GM19438 (cell line): ENCODE data around the gene CAVIN2.

Source experiments
- ATAC-seq: cut with Tn5 transposase; IDR thresholded peaks from one replicate; pipeline ENCODE4 v1.9.1; 2021; ENCODE audit warnings: low read depth; ENCODE audit not compliant: unreplicated experiment

The CAVIN2 gene, protein sequence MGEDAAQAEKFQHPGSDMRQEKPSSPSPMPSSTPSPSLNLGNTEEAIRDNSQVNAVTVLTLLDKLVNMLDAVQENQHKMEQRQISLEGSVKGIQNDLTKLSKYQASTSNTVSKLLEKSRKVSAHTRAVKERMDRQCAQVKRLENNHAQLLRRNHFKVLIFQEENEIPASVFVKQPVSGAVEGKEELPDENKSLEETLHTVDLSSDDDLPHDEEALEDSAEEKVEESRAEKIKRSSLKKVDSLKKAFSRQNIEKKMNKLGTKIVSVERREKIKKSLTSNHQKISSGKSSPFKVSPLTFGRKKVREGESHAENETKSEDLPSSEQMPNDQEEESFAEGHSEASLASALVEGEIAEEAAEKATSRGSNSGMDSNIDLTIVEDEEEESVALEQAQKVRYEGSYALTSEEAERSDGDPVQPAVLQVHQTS

DNA sequence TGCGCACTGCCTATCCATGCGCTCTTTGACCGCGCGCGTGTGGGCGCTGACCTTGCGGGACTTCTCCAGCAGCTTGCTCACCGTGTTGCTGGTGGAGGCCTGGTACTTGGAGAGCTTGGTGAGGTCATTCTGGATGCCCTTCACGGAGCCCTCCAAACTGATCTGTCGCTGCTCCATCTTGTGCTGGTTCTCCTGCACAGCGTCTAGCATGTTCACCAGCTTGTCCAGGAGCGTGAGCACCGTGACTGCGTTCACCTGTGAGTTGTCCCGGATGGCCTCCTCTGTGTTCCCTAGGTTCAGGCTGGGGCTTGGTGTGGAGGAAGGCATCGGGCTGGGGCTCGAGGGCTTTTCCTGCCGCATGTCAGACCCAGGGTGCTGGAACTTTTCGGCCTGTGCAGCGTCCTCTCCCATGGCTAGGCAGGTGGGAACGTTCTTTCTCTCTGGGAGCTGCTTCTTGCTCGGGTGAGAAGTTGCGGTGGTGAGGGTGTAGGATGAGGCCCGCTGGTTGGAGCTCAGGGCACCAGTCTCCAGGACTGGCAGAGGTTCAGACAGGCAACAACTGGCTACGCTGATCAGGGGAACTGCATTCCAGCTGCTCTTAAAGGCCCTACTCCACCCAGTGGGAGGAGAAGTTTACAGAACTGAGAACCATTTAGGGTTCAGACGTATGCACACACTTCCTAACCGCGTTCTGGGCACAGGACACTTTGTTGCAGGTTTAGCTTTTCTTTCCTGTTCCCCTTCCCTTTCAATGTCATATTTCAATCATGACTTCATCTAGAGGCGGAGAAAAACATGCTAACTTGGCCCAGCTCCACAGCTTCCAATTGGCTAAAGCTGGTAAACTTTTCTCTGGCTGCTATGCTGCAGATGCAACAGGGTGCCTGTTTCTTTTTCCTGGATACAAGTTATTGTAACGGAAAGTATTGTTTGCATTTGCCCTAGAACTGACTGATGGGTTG lies at the start of gene CAVIN2:
Gene CAVIN2, minus strand, starts transcription at position 574 of the 962 bp plus-strand sequence. Its CDS starts 163 bp downstream, at position 411.
- ATAC-seq: peak; percentile 68

DNA sequence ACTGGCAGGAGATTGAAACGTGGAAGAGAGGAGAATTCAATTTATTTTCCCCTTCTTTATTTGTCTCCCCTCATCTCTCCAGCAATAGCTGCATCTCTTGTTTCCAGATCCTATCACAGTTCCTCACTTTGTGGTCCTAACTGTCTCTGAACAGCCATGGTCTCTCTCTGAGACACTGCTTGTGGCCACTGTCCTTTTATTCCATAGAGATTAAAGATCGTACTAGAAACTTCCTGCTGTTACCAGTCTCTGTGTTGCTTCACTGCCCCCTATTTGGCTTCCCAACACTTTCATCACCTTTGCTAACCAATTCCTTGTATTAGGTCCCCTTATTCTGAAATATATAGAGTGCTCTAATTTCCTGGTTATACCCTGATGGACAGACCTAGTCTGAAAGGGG lies 48.9 kb upstream of the CAVIN2 start:
- no peak for ATAC-seq

DNA sequence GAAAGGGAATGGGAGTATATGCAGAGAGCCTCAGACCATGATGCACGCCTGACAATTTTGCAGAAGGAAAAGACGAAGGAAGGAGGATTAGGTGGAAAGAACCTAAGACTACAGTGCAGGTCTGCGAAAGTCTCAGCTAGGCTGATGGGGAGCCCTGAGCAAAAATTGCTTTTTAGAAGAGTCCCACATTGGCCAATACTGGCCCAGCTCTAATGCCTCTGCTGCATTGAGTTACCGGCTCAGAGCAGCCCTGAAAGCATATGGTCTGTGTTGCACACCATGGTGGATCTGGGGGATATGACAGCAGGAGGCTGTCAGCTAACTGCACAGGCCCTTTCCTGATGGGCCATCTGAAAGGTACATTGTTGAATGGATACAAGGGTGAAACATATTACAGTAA lies 48.3 kb upstream of the CAVIN2 start:
- no peak for ATAC-seq

DNA sequence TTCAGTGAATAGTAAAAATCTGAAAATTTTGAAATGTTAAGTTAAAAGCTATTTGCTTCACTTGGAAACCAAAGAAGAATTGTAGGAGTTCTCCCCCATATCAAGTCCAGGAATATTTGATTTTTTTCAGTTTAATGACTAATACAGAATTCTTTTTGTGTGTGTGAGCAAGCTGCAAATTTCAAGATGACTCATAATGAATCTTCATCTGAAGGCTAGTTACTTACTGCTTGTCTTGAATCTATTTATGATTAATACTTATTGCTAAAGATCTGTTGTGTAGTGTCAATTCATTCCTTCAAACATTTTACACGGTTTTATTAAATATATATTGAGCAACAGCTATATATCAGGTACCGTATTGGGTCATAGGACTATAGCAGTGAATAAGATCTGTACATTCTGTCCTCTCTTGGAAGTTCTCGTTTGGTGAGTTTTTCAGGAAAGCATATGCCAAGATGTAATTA lies 47.8 kb upstream of the CAVIN2 start:
- ATAC-seq: no peak

DNA sequence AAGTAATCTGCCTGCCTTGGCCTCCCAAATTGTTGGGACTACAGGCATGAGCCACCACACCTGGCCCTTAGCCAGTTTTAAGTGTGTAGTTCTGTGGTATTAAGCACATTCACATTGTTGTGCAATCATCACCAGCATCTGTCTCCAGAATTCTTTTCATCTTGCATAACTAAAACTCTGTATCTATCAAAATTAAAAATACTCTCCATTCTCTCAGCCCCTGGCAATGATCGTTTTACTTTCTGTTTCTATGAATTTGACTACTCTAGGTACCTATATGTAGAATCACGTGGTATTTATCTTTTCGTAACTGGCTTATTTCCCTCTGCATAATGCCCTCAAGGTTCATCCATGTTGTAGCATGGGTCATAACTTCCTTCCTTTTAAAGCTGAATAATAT lies 45.5 kb upstream of the CAVIN2 start:
- ATAC-seq: no peak

DNA sequence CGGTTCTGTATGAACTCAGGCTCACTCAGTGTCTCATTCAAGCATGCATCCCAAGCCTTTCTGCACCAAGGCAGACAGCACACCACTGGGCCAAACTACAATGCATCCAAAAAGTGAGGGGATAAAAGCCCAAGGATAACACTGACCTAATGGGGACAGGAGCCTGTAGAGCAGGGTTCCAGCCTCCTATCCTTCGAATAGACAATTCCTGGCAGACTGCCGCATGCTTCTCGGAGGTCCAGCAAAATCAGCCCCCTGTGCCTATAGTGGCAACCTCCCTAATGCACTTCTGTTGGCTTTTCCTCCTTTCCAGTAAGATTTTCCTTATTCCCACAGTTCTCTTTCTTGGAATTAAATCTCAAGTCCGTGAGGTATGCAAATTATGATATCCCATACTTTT lies 44.8 kb upstream of the CAVIN2 start:
- ATAC-seq: no peak

DNA sequence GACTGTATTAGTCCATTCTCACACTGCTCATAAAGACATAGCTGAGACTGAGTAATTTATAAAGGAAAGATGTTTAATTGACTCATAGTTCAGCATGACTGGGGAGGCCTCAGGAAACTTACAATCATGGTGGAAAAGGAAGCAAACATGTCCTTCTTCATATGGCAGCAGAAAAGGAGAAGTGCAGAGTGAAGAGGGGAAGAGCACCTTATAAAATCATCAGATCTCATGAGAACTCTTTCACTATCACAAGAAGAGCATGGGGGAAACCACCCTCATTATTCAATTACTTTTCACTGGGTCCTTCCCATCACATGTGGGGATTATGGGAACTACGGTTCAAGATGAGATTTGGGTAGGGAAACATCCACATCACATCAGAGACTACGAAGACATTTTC lies 43.0 kb upstream of the CAVIN2 start:
- no peak for ATAC-seq

DNA sequence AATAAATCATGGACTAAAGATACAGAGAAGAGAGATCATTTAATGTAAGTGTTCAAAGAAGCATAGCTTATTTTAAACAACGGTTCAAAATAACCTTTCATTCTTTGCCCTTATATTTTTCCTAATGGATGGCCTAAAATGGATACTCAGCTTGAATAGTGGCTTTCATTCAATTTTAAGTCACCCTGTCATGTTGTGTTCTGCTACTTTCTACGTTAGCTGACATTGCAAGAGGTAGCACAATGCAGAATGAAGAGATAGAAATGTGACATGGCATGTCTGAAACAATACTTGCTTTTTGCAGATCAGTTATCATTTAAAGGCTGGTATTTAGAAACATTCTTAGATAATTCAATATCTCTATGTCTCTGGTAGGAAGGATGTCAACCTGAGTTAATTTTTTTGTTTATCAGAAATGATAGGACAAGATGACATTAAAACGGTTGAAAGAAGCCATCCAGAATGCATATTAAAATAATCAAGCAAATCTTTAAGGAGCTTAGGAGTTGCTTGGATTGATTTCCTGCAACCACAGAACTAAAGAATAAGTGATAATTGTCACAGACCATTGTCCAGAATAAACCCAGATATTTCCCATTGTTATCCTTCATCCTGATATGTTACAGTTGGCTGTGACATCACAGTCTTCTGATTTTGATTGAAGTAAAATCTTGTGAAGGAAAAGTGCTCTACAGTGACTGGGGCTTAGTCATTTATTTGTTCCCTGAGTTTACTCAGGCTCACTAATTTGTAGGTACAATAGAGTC lies 41.7 kb upstream of the CAVIN2 start:
- no peak for ATAC-seq

DNA sequence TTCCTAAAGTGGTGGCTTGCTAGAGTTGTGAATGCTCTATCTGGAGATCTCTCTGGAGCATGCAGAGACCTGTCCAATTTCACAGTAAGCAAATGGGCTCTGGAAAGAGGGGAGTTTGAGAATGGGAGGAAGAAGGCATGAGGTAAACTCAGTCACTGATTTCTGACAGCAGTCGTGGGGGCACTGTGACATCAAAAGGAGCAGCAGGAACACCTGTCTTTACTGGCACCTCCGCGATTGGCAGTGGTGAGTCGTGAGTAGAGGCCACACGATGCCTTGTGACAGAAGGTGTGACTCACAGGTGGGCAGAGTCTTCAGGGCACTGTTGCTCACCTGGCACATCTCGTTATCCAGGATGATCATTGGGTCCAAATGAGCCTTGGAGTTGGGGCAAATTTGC lies 38.8 kb upstream of the CAVIN2 start:
- ATAC-seq: no peak

DNA sequence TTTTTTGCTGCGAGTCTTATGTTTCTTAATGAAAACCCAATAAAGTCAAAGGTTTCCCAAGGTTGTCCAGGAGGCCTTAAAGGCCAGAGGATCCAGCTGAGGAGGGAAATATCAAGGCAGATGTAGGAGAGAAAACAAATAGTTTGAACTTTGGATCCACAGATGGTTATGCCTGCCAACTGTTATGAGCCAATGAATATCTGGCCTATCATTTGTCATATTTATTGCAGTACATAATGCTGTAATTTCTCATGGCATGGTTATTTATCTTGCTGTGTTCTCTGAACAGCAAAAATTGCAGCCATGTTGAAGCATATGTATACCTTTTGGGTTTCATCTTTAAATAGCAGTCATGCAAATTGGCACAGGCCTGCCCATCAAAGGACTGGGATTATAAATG lies 38.2 kb upstream of the CAVIN2 start:
- ATAC-seq: no peak

DNA sequence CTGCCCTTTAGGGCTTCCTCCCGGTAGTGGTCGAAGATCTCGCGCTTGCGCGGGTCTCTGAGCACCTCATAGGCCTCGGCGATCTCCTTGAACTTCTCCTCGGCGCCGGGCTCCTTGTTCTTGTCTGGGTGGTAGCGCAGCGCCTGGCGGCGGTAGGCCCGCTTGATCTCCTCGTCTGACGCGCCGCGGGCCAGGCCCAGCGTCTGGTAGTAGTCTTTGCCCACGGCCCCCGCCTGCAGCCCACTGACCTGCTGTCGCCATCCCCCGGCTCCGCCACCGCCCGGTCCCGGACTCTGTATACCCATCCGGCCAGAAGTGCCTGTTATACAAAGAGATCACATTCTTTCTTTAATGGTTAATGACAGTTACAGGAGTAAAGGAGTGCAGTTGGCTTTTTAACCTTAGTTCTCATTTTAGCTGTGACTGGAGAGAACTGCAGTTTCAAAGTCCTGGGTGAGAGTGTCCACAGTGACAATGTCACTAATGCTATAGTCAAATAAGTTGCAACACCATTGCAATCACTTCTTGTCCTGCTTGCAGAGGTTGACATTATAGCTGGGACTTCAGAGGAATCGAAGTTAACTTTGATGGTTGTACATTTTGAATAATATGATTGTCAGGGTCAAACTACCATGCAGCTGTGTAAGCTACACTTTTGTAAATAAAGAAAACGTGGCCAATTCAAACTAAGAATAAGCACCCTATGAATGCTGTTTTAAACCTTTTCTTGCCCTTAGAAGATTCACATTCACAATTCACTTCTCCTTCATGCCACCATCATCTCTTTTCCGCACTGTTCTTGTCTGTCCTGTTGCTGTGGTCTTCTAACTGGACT lies 35.3 kb upstream of the CAVIN2 start:
- ATAC-seq: no peak

DNA sequence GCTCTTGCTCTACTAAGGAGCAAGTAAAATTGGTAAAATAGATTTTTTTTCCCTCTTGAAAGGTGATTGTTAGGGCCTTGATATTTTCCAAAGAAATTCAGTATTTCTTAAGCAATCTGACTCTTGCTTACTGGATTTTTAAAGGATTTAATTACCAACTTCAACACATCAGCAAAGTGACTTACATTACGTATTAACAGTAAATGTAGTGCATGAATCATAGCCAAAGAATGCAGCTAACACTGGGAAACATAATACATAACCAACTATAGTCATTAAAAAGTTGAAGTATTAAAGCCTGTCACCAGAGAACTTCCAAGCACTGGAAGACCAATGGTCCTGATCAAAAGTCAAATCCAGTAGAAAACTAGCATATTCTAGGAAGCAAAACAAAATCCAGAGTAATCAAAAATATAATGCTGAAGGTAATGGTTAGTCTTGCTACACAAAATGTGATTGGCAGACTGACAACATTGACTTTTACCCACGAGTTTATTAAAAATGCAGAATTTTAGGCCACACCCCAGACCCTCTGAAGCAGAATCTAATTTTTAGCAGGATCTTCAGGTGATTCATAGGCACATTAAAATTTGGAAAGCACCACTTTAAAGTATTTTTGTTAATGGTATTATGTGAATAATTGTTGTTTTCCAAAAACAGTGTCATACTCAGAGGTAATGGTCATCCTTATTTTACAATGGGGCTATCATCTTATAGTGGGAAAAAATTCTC lies 31.8 kb upstream of the CAVIN2 start:
- no peak for ATAC-seq

DNA sequence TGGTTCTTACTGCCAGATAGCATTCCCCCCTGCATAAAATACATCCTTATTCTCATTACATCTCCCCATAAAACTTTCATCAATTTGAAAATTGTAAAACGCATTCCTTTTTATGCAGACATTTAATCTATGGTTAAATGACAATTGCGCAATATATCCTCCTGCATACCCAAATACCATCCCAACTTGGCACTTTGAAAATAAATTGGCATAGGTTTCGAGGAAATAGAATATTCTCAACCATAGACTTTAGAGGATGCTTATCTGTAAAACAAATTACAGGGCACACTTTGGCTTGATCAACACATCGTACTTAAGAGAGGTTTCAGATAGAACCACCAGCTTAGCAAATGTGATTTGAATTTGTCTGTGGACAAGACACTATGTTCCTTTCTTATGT lies 31.0 kb upstream of the CAVIN2 start:
- no peak for ATAC-seq

DNA sequence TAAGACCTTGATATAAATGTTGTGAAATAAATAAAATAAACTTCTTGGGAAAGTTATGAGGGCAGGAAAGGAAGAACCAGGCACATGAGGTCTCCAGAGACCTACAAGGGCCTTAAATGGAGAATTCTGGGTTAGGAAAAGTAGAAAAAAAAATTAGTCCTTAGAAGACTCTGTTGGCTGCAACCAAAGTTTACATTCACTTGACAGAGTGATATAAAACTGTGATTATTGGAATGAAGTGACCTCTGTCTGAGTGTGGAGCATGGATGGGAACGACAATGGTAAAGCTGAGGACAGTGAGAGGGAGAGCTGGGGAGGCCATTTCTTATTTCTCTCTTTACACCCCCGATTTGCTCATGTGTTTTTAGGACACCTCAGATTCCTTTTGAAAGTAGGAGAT lies 29.0 kb upstream of the CAVIN2 start:
- no peak for ATAC-seq

DNA sequence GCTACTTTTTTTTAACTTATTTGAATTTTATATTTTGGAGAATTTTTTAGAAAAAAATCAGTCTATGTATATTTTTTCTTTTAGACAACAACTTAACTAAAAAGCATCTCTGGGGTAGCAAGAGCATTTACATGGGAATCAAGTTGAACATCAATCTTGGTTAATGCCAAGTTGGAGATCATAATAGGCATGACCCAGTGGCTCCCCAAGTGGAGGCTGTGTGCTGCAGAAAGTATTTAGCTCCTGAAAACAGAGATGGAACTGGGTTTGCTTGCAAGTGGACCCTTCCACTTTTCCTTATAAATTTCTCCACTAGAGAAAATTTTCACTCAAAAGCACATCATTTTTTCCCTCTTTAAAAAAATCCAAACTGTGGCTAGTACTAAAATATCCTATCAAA lies 23.9 kb upstream of the CAVIN2 start:
- ATAC-seq: no peak

DNA sequence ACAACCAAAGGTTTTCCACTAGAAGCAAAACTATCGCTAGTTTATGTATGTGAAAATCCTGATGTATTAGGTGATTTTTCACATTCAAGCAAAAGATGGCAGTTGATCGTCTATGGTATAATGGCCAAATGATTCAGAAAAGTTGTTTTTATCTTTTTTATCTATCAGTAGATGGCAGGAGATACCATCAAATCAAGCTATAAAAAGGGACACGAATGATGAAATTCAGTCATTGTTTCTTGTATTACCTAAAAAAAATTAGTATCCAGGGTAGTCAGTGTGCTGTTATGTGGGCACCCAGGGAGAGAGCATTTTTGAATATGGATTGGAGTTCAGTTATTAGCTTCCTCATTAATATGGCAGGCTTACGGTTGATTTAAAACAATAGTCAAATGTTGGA lies 22.9 kb upstream of the CAVIN2 start:
- no peak for ATAC-seq

DNA sequence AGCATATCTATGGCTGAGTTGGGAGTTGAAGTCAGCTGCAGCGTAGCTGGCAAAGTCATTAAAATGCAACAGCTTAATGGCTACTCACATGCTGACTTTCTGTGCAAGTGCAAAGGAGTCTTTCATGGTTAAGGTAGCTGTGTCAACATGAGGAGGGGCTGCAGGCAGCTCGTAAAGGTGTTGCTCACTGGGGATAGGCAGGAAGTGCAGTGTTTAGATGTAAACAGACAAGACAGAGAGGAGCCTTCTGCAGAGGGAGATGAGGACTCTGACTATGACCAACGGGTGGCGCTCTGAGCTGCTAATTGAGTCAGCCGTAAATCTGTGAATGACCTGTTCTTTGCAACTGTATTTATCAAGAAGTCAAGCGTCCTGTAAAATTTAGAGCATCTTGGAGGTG lies 22.3 kb upstream of the CAVIN2 start:
- ATAC-seq: no peak

DNA sequence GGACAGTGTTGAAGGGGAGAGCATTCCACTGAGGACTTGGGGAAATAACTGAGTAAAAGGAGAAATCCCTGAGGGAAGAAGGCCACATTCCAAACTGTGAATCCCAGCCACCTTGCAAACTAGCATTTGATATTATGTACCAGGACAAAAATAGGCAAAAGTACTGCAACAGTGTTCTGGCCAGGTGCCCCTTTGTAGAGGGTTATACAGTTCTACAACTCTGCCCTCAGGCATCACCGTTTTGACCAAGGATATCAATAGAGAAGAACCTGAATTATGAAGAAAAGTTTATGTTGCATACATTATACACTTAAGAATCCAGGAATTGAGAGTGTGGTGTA lies 20.6 kb upstream of the CAVIN2 start:
- no peak for ATAC-seq
